ENCODE data around the gene PLXND1.

The PLXND1 gene

DNA sequence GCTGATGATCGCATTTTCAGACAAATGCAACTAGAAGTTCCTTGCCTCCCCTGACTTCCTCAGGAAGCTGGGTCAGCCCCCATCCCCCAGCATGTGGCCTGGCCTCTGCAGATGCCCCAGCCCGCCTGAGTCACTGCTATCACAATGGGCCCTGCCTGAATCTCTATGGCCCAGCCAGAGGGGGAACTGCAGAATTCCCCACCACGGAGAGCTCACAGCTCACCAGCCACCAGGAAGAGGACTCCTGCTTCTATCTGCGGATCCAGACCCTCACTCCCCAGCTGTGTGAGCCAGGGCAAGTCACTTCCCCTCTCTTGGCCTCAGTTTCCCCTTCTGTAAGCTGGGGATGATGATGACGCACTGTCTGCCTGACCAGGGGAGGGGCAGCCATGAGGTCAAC lies 6.9 kb downstream of the PLXND1 start:
- FAIRE-seq, result no peak

DNA sequence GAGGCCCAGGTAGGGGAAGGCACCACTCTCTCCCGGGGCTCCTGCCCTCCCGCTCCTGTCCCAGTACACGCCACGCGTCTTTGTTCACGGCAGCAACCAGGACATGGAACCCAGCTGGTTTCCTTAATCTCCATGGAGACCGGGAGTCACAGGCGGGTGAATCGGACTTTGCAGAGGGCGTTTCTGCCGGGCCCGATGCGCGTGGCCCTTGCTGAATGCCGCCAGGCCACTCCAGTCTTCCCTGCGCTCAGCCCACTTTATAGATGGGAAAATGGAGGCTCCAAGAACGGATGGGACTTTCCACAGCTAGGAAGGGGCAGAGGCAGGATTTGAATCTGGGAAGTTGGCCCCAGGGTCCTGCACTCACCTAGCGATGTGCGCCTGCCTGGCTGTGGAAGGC lies 7.4 kb downstream of the PLXND1 start:
- FAIRE-seq, result no peak

DNA sequence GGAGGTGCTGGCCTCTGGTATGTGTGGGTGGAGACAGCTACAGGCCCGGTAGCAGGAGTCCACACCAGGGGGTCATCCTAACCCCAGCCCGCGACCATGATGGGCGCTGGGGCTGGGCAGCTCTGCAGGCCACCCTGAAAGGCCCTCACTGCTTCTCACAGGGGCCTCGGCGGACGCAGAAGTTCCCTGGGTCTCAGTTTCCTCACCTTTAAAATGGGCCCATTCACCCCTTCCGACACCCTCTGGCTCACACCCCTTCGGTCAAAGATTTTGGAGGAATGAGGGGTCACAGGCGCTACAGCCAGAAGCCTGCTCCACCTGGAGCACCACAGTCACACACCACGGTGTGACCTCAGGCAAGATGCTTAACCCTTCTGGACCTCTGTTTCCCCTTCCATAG lies 8.0 kb downstream of the PLXND1 start:
- FAIRE-seq, result no peak

DNA sequence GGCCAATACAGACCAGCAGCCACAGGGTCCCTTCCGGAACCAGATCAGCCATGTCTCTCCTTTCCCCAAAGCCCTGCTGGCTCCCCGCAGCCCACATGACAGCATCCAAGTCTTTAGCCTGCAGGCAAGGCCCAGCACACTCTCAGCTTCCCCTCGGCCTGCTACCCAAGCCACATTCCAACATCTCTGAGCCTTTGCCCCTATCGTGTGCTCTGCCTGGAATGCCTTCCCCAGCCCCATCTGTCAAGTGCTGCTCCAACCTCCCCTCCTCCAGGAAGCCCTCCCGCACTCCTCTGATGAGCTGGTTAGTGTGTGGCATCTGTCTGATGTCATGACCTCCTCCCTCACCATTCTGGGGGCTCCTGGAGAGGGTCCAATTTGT lies 8.5 kb downstream of the PLXND1 start:
- FAIRE-seq, result no peak

DNA sequence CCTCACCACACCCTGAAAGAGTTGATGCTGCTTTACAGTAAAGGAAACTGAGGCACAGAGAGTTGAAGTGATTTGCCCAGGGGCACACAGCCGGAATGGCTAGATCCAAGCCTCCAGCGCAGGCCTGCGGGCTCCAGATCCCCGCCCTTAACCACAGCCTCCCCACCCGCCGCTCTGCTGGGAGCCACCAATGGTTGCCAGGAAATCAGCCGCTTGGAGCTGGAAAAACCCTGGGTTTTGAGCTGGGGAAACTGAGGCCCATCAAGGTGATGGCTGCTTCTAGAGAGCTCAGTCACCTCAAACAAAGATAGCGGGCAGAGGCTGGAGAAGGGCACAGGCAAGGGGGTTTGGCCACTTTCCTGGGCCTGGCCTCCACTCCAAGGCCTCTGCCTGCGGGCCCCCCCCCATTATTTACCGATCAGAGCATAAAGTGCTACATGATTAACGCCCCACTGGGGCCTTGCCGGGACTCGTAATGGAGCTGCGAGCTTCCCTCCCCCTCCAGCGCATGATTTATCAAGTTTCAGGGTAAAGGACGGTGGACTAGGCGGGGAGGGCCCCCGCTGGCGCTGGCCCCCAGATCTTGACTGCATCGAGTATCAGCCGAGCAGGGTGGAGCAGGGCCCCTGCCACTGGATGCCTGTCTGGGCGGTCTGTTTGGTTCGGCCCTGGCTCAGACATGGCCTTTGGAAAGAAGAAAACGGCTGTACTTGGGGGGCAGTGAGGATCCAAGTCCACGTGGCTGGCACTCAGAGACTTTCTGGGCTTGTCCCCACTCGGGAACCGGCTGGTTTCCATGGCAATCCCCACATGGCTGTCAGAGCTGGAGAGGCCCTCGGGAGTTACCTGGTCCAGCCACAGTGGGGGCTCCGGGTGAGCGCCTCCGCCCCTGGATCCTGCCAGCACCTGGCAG lies 9.1 kb downstream of the PLXND1 start:
- FAIRE-seq, result no peak

GRCh38 chr3:129596194-129597086 lies 10.0 kb downstream of the PLXND1 start:
- FAIRE-seq, result no peak

DNA sequence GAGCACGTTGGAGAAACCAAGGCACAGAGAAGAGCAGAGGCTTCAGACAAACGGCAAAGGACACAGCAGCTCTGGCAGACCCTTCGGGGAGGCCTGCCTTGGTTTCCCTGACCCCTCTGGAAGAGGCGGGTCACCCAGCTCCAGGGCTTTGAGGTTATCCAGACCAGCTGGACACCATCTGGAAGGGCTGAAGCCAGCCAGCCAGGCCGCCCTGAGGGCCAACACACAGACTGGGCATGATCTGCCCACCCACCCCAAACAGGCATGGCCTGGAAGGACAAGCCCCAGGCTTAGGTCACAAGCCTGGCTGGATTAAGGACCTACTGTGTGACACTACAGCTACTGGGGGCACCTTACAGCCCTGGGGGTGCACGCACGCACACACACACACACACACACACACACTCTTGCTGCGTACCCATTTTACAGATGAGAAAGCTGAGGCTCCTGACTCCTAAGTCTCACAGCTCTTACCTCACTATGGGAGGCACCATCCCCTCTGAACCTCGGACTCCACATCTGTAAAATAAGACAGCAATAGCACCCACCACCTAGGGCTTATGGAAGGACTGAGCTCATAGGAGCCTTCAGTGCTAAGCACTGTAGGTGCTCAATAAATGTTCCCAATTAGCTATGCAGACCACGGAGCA lies 10.8 kb downstream of the PLXND1 start:
- no peak for FAIRE-seq

GRCh38 chr3:129594907-129595390 lies 11.5 kb downstream of the PLXND1 start:
- FAIRE-seq, result no peak

- FAIRE-seq, result no peak
Measured at GRCh38 chr3:129594409-129594808, 12.1 kb downstream of the PLXND1 start.

- FAIRE-seq, result no peak
Measured at GRCh38 chr3:129593595-129594339, 12.7 kb downstream of the PLXND1 start.

DNA sequence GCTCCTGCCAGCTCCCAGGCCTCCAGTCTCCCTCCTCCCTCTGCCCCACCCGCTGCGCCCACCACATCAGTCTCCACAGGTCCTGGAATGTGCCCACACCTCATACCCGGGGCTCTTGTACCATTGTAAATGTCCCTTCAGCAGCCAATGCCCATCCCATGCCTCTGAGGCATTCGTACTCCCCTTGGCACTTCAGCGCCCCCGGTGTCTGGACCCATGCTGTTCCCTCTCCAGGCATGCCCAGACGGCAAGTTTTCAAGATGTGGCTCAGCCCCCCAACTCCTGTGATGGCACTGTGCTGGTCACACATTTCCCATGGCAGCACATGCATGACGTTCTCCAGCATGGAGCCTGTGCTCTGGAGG lies 13.3 kb downstream of the PLXND1 start:
- no peak for FAIRE-seq

- no peak for FAIRE-seq
Measured at GRCh38 chr3:129592381-129593131, 13.9 kb downstream of the PLXND1 start.

GRCh38 chr3:129591932-129592331 lies 14.5 kb downstream of the PLXND1 start:
- no peak for FAIRE-seq

DNA sequence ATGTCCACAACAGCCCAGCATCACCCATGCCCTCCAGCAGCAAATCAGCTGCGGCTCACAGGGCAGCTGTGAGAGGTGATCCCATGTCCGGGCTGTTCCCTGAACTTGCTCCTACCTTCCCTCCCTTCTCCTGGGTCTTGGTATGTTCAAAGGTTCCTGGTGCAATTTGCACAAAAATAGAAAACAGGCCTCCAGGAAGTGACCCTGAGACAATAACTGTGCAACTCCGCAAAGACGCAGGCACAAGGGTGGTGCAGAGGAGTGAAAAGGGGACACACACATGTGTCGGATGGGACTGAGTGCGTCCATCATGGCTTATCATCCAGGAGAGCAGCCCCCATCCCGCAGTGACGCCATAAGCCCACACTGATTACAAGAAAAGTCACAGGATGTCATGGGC lies 16.3 kb downstream of the PLXND1 start:
- no peak for FAIRE-seq

DNA sequence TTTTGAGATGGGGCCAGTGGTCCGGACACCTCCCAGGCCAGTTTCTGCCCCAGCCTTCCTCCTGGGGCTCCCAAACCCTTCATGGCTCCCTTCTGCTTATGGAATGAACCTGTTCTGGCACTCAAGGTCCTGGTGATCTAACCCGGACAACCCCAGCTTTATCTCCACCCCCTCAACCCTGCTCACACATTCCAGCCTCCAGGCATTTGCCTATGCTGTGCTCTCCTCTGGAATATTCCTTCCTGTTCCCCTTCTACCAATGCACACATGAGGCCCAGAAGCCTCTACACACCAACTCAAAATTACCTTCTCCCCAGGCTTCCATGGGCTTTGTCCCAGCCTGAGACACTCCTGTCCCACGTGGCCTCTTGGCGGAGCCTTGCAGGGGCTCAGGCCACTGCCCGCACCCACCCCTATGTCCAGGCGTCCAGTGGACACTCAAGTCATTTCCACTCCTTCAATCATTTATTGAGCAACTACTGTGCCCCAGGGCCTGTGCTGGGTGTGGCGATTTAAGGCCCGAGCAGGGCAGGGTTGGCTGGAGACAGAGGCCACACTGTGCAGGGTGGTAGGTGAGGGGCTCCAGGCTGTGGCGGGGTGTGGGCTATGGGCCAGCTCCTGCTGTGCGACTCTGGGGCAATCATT lies 18.8 kb downstream of the PLXND1 start:
- FAIRE-seq, result no peak

DNA sequence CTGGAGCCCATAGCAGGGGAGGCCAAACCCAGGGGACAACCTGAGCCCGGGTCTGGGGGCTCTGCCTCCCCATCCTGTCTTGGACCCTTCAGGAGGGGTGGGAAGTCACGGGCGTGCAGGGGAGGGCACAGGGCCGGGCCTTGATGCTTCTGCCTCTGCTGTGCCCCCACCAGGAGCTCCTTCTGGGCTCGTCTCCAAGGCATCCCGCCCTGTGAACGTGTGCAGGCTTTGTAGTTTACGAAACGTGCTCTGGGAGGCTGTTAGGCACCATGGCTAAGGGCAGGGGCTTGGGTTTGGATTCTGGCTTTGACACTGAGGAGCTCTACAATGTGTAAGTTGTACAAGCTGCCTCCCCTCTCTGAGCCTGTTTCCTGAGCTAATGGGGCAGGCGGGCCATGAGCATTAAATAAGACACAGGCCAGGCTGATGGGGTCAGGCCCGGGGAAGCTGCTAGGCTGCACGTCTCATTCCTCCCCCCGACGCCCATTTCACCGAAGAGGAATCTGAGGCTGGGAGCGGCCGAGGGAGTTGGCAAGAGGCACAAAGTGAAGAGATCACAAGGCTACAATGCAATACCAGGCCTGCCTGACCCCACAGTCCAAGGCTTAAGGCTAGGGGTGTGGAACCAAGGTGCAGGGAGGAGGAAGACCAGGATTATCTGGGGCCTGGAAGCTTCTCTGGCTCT lies 19.6 kb downstream of the PLXND1 start:
- FAIRE-seq, result no peak

- no peak for FAIRE-seq
Measured at GRCh38 chr3:129585949-129586657, 20.4 kb downstream of the PLXND1 start.

DNA sequence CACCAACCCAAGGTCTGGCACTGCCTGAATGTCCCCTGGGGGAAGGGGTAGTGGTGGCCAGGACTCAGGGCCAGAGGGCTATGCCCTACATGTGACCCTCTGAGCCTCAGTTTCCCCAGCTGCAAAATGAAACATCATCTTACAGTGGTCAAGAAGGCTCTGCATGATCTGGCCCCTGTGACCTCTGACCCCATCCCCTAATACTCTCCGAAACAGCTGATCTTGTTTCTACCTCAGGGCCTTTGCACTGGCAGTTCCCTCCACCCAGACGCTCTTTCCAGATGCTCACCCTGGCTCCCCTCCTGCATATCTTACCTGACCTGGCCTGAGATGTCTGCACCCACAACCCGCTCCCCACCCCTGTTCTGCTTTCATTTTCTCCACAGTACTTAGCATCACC lies 21.8 kb downstream of the PLXND1 start:
- no peak for FAIRE-seq

- FAIRE-seq, result no peak
Measured at GRCh38 chr3:129583289-129583688, 23.2 kb downstream of the PLXND1 start.

DNA sequence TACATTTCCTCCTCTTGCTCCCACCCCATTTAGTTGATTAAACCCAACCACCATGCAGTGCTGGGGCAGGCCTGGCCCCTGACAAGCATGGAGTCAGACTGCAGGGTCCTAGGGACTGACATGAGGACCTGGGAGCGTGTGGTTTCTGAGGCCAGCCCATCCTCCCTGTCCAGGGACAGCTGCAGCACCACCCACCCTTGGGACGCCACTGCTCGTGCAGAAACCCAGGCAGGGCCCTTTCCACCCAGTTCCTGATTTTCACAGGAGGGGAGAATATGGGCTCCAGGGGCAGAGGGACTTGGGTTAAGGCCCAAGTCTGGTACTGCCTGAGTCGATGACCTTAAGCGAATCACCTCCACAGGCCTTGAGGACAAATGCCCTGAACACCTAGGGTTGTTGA lies 23.7 kb downstream of the PLXND1 start:
- FAIRE-seq, result no peak

Measured in colon (tissue), 2 donors.